Right atrium auricular region (tissue), 2 donors: ENCODE results near the gene AKT2. TPM values are rescaled to one million over a fixed set of nuclear protein-coding genes. Genes with fewer than 3 reads are reported as not detected.

Experiments used
- DNase-seq: peaks from one replicate; pipeline ENCODE4 v3.0.0-alpha.2; 2019; ENCODE audit warnings: low spot score
- H3K27ac ChIP-seq, 2 donors: fragments of 200-600 bp; sonication (generic); 1 replicate in 1 of 2; 2 replicates in 1 of 2; pipeline ENCODE4 v1.5.1; 2016 to 2019
- H3K27me3 ChIP-seq, 2 donors: fragments of 200-600 bp; sonication (generic); one replicate each; pipeline versions ENCODE4 v1.5.1 to v1.6.0; 2017 to 2019
- H3K36me3 ChIP-seq: fragments of 200-600 bp; sonication (generic); one replicate; pipeline ENCODE4 v1.5.1; 2016
- H3K4me1 ChIP-seq, 2 donors: fragments of 200-600 bp; sonication (generic); one replicate each; pipeline versions ENCODE4 v1.5.1 to v1.6.0; 2017 to 2019
- H3K4me3 ChIP-seq, 2 donors: fragments of 200-600 bp; sonication (generic); 1 replicate in 1 of 2; 2 replicates in 1 of 2; pipeline ENCODE4 v1.5.1; 2017 to 2019; ENCODE audit warnings: mild to moderate bottlenecking in 1 of 2, moderate library complexity in 1 of 2
- H3K9me3 ChIP-seq, 2 donors: fragments of 200-600 bp; sonication (generic); one replicate each; pipeline ENCODE4 v1.5.1; 2019
- CTCF ChIP-seq, 2 donors: fragments of 200-600 bp; sonication (generic); IDR thresholded peaks; one replicate each; pipeline ENCODE4 v1.5.1; 2019; ENCODE audit warnings: antibody characterized with exemption in 2 of 2
- total RNA-seq, 2 donors: library from RNA; depleted of rRNA; stranded (reverse); fragments of >200 nt; gene quantifications; one replicate each; pipeline ENCODE4 v1.1.0, GENCODE V29; 2016

The AKT2 gene
- total RNA-seq, 2 donors from 2014 or later = 63.3 to 76.7 TPM

GRCh38 chr19:40309666-40310065 is 24.5 kb upstream of the AKT2 start:
- Histone ChIP-seq H3K4me3 (no peak overlapping the region), H3K9me3 (no peaks in the 10 kb centered on the region), H3K27ac (no peak overlapping the region), H3K4me1 (no peaks in the 10 kb centered on the region), H3K36me3 (no peaks in the 10 kb centered on the region), H3K27me3 (no peaks in the 10 kb centered on the region)
- DNase-seq = no peak
- TF ChIP-seq CTCF (IDR thresholded peaks at IDR 0.05) = no peak

GRCh38 chr19:40305403-40305802 is 20.3 kb upstream of the AKT2 start:
- no peak overlapping the region for H3K27ac ChIP-seq
- H3K4me3 ChIP-seq = no peak overlapping the region
- no peaks in the 10 kb centered on the region for H3K27me3 ChIP-seq
- H3K36me3 ChIP-seq = no peaks in the 10 kb centered on the region
- H3K9me3 ChIP-seq = no peaks in the 10 kb centered on the region
- TF ChIP-seq CTCF (IDR thresholded peaks at IDR 0.05) = peak; percentile 41 to 80
- DNase-seq = peak; percentile 78
- H3K4me1 ChIP-seq = no peaks in the 10 kb centered on the region

- Histone ChIP-seq H3K4me1 (no peaks in the 10 kb centered on the region), H3K4me3 (no peak overlapping the region), H3K36me3 (no peaks in the 10 kb centered on the region), H3K27me3 (no peaks in the 10 kb centered on the region), H3K9me3 (no peaks in the 10 kb centered on the region), H3K27ac (no peak overlapping the region)
- TF ChIP-seq CTCF (IDR thresholded peaks at IDR 0.05) = no peak
- DNase-seq = no peak
Measured at GRCh38 chr19:40304306-40304705, 19.2 kb upstream of the AKT2 start.

- Histone ChIP-seq H3K4me1 (no peaks in the 10 kb centered on the region), H3K9me3 (no peaks in the 10 kb centered on the region), H3K4me3 (no peak overlapping the region), H3K36me3 (no peaks in the 10 kb centered on the region), H3K27ac (no peak overlapping the region), H3K27me3 (no peaks in the 10 kb centered on the region)
- TF ChIP-seq CTCF (IDR thresholded peaks at IDR 0.05) = no peak
- DNase-seq = no peak
Measured at GRCh38 chr19:40303765-40304164, 18.6 kb upstream of the AKT2 start.

GRCh38 chr19:40302224-40303011 is 17.3 kb upstream of the AKT2 start:
- H3K36me3 ChIP-seq = no peaks in the 10 kb centered on the region
- no peak for TF ChIP-seq CTCF (IDR thresholded peaks at IDR 0.05)
- H3K9me3 ChIP-seq = no peaks in the 10 kb centered on the region
- no peaks in the 10 kb centered on the region for H3K27me3 ChIP-seq
- no peak overlapping the region for H3K4me3 ChIP-seq
- no peak overlapping the region for H3K27ac ChIP-seq
- no peaks in the 10 kb centered on the region for H3K4me1 ChIP-seq
- no peak for DNase-seq

GRCh38 chr19:40300668-40301067 is 15.5 kb upstream of the AKT2 start:
- no peak for DNase-seq
- TF ChIP-seq CTCF (IDR thresholded peaks at IDR 0.05) = no peak

More at GRCh38 chr19:40300668-40301067, 15.5 kb upstream of the AKT2 start:
- Histone ChIP-seq H3K4me1 (no peaks in the 10 kb centered on the region), H3K27ac (no peak overlapping the region), H3K4me3 (no peak overlapping the region), H3K27me3 (no peaks in the 10 kb centered on the region), H3K9me3 (no peaks in the 10 kb centered on the region), H3K36me3 (no peaks in the 10 kb centered on the region)
